ENCODE measurements around the gene CDC45.

DNA sequence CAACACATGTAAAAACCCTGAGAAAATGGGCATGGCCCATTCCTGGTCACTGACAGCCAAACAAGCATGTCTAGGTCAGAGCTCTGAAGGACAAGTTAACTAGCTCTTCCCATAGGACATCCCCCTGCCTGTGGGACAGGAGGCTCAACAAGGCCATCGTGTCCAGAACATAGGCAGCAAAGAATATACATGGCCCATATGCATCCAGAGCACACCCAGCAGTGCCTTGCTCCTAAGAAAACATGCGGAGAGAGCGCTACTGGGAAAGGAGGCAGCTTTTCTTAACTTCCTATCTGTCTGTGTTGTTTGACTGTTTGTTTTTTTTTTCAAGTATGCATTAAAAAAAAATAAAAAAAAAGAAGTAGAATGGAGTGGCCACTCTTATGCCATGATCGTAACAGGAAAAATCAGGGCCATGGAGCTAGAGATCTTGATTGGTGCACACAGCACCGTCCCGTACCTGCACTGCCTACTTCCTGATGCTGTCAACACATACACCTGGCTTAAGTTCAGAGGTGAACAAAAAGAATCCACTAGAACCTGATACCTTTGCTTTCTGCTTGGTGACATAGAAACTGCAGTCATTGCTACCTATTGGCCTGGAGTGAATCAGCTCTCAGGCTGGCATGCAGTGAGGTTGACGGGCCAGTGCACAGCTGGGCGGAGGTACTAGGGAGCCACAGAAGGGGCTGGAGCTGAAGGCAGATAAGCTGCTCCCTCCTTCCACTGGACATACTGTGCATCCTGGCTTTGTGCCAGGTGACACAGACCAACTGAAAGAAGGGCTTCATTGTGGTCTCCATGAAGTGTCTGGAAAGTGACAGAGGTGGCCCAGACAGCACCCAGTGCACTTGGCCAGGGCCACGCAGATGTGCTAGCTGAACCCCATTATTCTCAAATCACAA, 12.6 kb upstream of the CDC45 start:
- TF ChIP-seq NFE2L2 (IDR thresholded peaks at IDR 0.05; ENCODE audit: low read length) (no peak), NBN (conservative IDR thresholded peaks at IDR 0.05) (no peak), FOSL1 (CRISPR knock-in tag; IDR thresholded peaks at IDR 0.05; ENCODE audit: borderline replicate concordance) (no peak), SRY (CRISPR knock-in tag; IDR thresholded peaks at IDR 0.05) (no peak), RAD21 (CRISPR knock-in tag; IDR thresholded peaks at IDR 0.05) (no peak), EP300 (IDR thresholded peaks at IDR 0.05; ENCODE audit: low read depth in 2 of 2, low read length in 2 of 2) (no peak), EP300 (CRISPR knock-in tag; IDR thresholded peaks at IDR 0.05; ENCODE audit: borderline replicate concordance) (no peak), ESRRA (CRISPR knock-in tag; IDR thresholded peaks at IDR 0.05; ENCODE audit: low read depth) (no peak), TCF7L2 (IDR thresholded peaks at IDR 0.05; ENCODE audit: low read depth, low read length) (no peak), PHF8 (CRISPR knock-in tag; IDR thresholded peaks at IDR 0.05) (no peak), SIN3A (IDR thresholded peaks at IDR 0.05; ENCODE audit: borderline replicate concordance, low read depth, low read length) (no peak), EHMT2 (IDR thresholded peaks at IDR 0.05; ENCODE audit: borderline replicate concordance, low read depth, low read length) (no peak)

All from HepG2 (cell line).